K562 (cell line): Measurements from ENCODE around the gene CHRNB1. TPM values are rescaled to one million over a fixed set of nuclear protein-coding genes. Genes with fewer than 3 reads are reported as not detected.
A peak's percentile ranks its signal among the peaks of the same experiment; 100 is the strongest.

Experiments used
- CREB1 ChIP-seq, 2 experiments: sonication (generic) in 1 of 2; formaldehyde crosslinking in 1 of 2; IDR thresholded peaks; 2 replicates each; pipeline versions ENCODE4 v1.6.1 to v1.8.0; 2012 to 2022; ENCODE audit warnings: inconsistent platforms in 1 of 2, mild to moderate bottlenecking in 1 of 2, missing genetic modification reagents in 1 of 2, moderate library complexity in 1 of 2
- GABPA ChIP-seq: fragments of 200-800 bp; sonication (Bioruptor generic); conservative IDR thresholded peaks from 2 replicates; pipeline ENCODE4 v1.6.1; 2016; ENCODE audit warnings: low read depth, missing genetic modification characterization, missing compliant biosample characterization
- GTF2A2 ChIP-seq: IDR thresholded peaks from 2 replicates; pipeline ENCODE4 v1.6.1; 2016; ENCODE audit warnings: mild to moderate bottlenecking, missing genetic modification characterization, missing compliant biosample characterization
- KDM4B ChIP-seq, 2 experiments: fragments of 450-650 bp in 1 of 2; sonication (generic) in 1 of 2; IDR thresholded peaks; 2 replicates each; pipeline ENCODE4 v1.6.1; 2016 to 2017; ENCODE audit warnings: borderline replicate concordance in 2 of 2, antibody characterized with exemption in 1 of 2, low read depth in 1 of 2, mild to moderate bottlenecking in 1 of 2
- PHF8 ChIP-seq: fragments of 200-600 bp; sonication (generic); IDR thresholded peaks from 2 replicates; pipeline ENCODE4 v1.6.1; 2012; ENCODE audit warnings: mixed run types, mild to moderate bottlenecking, inconsistent platforms, low read length, moderate library complexity, borderline replicate concordance
- RB1 ChIP-seq: fragments of 450-650 bp; IDR thresholded peaks from 2 replicates; pipeline ENCODE4 v1.6.1; 2017; ENCODE audit warnings: low read depth, mild to moderate bottlenecking
- ZBTB11 ChIP-seq, 3 experiments: fragments of 200-800 bp in 1 of 3; fragments of 250-450 bp in 1 of 3; fragments of 450-650 bp in 1 of 3; sonication (Bioruptor Pico) in 1 of 3; sonication (Bioruptor generic) in 1 of 3; formaldehyde crosslinking in 1 of 3; IDR thresholded peaks; 2 replicates each; pipeline versions ENCODE4 v1.6.1 to v1.8.0; 2016 to 2022; ENCODE audit warnings: mild to moderate bottlenecking in 2 of 3, missing genetic modification characterization in 2 of 3, missing compliant biosample characterization in 1 of 3, moderate library complexity in 1 of 3
- ZBTB17 ChIP-seq: fragments of 450-650 bp; formaldehyde crosslinking; IDR thresholded peaks from 2 replicates; pipeline ENCODE4 v1.4.0; 2020; ENCODE audit warnings: mild to moderate bottlenecking
- ZBTB2 ChIP-seq: fragments of 450-650 bp; IDR thresholded peaks from 2 replicates; pipeline ENCODE4 v1.6.1; 2016; ENCODE audit warnings: antibody characterized with exemption
- ZNF589 ChIP-seq: fragments of 200-800 bp; sonication (Bioruptor generic); IDR thresholded peaks from 2 replicates; pipeline ENCODE4 v1.6.1; 2016; ENCODE audit warnings: low read depth, missing genetic modification characterization, missing compliant biosample characterization
- polyA plus RNA-seq, 8 experiments: library from polyadenylated mRNA; depleted of rRNA in 4 of 8; stranded (reverse) in 5 of 8; unstranded in 3 of 8; fragments of >200 nt; fragmentation: Nextera tagmentation in 2 of 8; fragmentation: Illumina TruSeq in 1 of 8; extraction: Ambion mirVana in 2 of 8; extraction: Trizol in 1 of 8; gene quantifications; 2 replicates each; pipeline versions ENCODE4 v1.2.1 to v1.2.3, GENCODE V29; 2011 to 2014; ENCODE audit warnings: inconsistent platforms in 1 of 8, missing spikeins in 1 of 8
- total RNA-seq, 7 experiments: library from RNA; depleted of rRNA in 6 of 7; stranded (reverse); fragments of >200 nt in 6 of 7; fragmentation: Illumina TruSeq in 2 of 7; extraction: Trizol in 2 of 7; gene quantifications; 2 replicates each; pipeline versions ENCODE4 v1.2.1 to v1.2.3, GENCODE V29; 2011 to 2021; ENCODE audit warnings: low replicate concordance in 1 of 7
- TF ChIP-seq, protein P1 (sequence below), 3 experiments: fragments of 200-800 bp in 1 of 3; sonication (Bioruptor generic) in 1 of 3; sonication (generic) in 1 of 3; formaldehyde crosslinking in 1 of 3; IDR thresholded peaks; 2 replicates each; pipeline versions ENCODE4 v1.6.1 to v1.8.0; 2016 to 2022; ENCODE audit warnings: mild to moderate bottlenecking in 2 of 3, missing compliant biosample characterization in 2 of 3, missing genetic modification characterization in 2 of 3, missing genetic modification reagents in 1 of 3
- TF ChIP-seq, protein P2 (sequence below), 2 experiments: fragments of 450-650 bp; conservative IDR thresholded peaks; 2 replicates each; pipeline ENCODE4 v1.6.1; 2017; ENCODE audit warnings: mild to moderate bottlenecking in 2 of 2, moderate library complexity in 2 of 2

Gene CHRNB1
- total and polyA plus RNA-seq, 9 of the 15 experiments (the other 6 are each of a cell fraction or from before 2014, with no cell fraction given), result 4.7 to 12.3 (median 6.8) TPM

DNA sequence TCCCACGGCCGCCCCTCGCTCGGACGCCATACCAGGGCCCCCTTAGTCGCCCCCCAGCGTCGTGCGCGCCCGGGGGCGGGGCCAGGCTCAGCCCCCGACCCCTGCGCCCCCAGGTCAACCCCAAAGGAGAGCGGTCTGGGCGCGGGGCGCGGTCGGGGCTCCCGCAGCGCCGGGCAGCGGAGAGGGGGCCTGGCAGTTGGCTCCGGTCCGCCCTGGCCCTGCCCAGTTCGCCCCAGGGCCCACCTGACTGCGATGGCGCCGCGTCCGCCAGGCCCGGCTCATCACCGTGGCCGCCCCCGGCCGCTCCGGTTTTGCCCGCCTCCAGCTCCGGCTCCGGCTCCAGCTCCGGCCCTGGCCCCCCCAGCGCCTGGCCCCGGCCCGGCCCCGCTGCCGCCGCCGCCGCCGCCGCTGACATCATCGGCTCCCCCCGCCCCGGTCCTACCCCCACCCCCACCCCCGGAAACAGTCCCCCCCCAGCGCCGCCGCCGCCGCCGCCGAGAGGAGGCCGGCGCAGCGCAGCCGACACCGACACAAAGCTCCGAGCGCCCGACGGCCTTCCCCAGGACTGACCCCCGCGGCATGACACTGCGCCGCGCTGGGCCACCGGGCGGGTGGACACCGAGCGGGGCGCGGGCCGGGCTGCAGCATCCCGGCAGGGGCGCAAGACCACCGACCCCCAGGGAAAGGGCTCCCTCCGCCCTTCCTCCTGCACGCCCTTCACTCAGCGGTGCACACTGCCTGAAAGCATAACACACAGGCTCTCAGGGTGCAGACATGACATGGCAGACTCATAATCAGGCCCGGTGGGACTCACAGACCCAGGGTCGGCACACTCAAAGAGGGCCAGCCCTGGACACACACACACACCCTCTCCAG is 34.6 kb downstream of the CHRNB1 start, which contains the start of gene ZBTB4 (continued):
- TF ChIP-seq RB1 (0 out of 2 replicates have a peak, but pooled peaks have one; percentile 21), GABPA (tag) (peak; percentile 81), ZBTB2 (no peak), CREB1 (IDR thresholded peaks at IDR 0.05) (no peak), CREB1 (CRISPR knock-in tag; IDR thresholded peaks at IDR 0.05) (0 out of 2 replicates have a peak, but pooled peaks have one; percentile 14), GTF2A2 (tag) (no peak), PHF8 (peak; percentile 53; the same call in 1 of the 2 replicates), KDM4B (IDR thresholded peaks at IDR 0.05; ENCODE audit: borderline replicate concordance in 2 of 2, low read depth in 1 of 2) (0 out of 4 replicates have a peak, but pooled peaks of 1 of the 2 experiments have one; percentile 12), ZBTB17 (CRISPR knock-in tag) (no peak), ZNF589 (CRISPR knock-in tag) (0 out of 2 replicates have a peak, but pooled peaks have one; percentile 10), ZBTB11 (CRISPR knock-in tag; IDR thresholded peaks at IDR 0.05) (peak in 1 of 3 experiments; percentile 43; a peak in 1 of 6 replicates)
- TF ChIP-seq, protein P1, sequence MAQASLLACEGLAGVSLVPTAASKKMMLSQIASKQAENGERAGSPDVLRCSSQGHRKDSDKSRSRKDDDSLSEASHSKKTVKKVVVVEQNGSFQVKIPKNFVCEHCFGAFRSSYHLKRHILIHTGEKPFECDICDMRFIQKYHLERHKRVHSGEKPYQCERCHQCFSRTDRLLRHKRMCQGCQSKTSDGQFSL (CRISPR knock-in tag; IDR thresholded peaks at IDR 0.05), result peak; percentile 72
- TF ChIP-seq, protein P1 (tag; IDR thresholded peaks at IDR 0.05), result peak in 1 of 2 experiments; percentile 85; a peak in 2 of 4 replicates
- TF ChIP-seq, protein P2, sequence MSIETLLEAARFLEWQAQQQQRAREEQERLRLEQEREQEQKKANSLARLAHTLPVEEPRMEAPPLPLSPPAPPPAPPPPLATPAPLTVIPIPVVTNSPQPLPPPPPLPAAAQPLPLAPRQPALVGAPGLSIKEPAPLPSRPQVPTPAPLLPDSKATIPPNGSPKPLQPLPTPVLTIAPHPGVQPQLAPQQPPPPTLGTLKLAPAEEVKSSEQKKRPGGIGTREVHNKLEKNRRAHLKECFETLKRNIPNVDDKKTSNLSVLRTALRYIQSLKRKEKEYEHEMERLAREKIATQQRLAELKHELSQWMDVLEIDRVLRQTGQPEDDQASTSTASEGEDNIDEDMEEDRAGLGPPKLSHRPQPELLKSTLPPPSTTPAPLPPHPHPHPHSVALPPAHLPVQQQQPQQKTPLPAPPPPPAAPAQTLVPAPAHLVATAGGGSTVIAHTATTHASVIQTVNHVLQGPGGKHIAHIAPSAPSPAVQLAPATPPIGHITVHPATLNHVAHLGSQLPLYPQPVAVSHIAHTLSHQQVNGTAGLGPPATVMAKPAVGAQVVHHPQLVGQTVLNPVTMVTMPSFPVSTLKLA (conservative IDR thresholded peaks at IDR 0.05), result 0 out of 4 replicates have a peak, but pooled peaks of 1 of the 2 experiments have one; percentile 10
